GM12874 (cell line): ENCODE results near the gene MTNR1A.

Source experiments
- TF ChIP-seq, protein P1 (sequence below): IDR thresholded peaks from 2 replicates; pipeline ENCODE4 v1.5.1; 2011; ENCODE audit warnings: low read depth, mild to moderate bottlenecking, control low read depth, low read length, moderate library complexity; ENCODE audit not compliant: insufficient read depth

MTNR1A gene

DNA sequence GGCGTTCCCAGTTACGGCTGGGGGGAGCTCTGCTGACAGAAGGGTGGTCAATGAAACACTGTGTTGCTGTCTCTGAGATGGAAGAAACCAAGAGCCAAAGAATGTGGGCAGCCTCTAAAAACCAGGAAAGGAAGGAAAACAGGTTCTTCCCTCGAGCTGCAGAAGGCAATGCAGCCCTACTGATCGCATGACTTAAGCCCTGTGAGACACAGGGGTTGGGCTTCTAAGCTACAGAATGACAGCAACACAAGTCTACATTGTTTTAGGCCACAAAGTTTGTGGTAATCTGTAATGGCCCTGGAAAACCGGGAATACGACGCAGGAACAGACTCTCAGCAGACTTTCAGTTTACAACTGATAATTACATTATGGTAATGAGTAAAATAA, 38.2 kb upstream of the MTNR1A start:
- TF ChIP-seq, protein P1, sequence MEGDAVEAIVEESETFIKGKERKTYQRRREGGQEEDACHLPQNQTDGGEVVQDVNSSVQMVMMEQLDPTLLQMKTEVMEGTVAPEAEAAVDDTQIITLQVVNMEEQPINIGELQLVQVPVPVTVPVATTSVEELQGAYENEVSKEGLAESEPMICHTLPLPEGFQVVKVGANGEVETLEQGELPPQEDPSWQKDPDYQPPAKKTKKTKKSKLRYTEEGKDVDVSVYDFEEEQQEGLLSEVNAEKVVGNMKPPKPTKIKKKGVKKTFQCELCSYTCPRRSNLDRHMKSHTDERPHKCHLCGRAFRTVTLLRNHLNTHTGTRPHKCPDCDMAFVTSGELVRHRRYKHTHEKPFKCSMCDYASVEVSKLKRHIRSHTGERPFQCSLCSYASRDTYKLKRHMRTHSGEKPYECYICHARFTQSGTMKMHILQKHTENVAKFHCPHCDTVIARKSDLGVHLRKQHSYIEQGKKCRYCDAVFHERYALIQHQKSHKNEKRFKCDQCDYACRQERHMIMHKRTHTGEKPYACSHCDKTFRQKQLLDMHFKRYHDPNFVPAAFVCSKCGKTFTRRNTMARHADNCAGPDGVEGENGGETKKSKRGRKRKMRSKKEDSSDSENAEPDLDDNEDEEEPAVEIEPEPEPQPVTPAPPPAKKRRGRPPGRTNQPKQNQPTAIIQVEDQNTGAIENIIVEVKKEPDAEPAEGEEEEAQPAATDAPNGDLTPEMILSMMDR = no peak

DNA sequence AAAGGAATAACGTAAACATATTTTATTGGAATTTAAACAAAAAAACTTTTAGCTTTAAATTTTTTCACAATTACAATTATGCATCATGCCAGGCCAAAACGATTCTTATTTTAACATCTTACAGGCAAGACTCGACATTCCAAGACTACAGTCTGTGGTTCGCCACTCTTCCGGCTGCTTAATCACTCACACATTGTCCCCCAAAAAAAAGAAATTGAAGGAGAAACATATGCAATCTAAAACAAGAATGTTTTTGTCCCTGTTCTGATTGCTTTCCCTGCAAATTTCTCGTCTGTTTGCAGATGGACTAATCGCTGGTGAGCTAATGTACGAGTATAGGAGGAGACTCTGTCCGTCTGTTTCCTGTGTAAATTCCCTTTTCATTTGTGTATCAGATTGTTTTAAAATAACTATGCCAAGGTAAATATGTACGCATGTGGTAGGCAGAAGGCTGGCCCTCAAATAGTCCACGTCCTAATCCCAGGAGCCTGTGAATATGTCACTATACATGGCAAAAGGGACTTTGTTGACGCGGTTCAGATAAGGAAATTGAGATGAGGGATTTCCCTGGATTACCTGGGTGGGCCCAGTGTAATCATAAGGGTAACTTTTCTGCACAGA, 37.7 kb upstream of the MTNR1A start:
- TF ChIP-seq, protein P1 = no peak

- TF ChIP-seq, protein P1 = no peak
These were observed 37.1 kb upstream of the MTNR1A start for GRCh38 chr4:186592445-186592844.

GRCh38 chr4:186591651-186592050, 36.3 kb upstream of the MTNR1A start:
- TF ChIP-seq, protein P1 = no peak

- TF ChIP-seq, protein P1 = no peak
These were observed 33.1 kb upstream of the MTNR1A start for GRCh38 chr4:186588503-186588902.

DNA sequence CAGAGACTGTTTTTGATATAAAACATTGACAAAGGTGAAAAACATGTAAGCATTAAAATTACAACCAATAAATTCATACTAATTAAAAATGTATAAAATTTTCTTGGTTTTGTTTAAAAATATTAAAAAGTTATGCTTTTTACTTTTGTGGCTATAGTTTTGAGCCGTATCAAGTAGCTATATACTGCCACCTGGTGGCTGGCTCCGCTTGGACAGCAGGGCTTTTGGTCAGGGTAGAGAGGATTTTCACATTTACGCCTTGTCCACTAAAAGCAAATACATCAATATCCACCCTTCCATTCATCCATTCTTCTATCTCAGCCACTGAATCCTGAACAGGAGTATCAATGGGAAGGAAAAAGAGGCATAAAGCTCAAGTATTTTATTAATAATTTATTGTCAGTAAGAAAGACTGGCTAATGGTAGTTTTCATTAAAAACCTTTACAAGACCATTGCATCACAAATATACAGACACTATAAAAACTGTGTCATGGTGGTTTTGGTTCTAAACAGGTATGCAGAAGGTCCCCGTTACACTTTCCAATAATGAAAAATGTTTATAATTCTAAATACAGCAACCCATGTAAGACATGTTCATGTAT, 32.1 kb upstream of the MTNR1A start:
- TF ChIP-seq, protein P1 = peak; percentile 70

GRCh38 chr4:186586205-186586604, 30.8 kb upstream of the MTNR1A start:
- TF ChIP-seq, protein P1 = no peak
